ENCODE data around the gene SPRR1B. TPM values are rescaled to one million over a fixed set of nuclear protein-coding genes. Genes with fewer than 3 reads are reported as not detected.

Gene SPRR1B
- total and polyA plus RNA-seq, 9 of the 15 experiments (the other 6 are each of a cell fraction or from before 2014, with no cell fraction given), result not detected

- DNase-seq (ENCODE audit: extremely low read depth in 1 of 4, low spot score in 3 of 4), result no peak
- in situ Hi-C loops (cut with MboI), result no loop called here
- H3K27ac ChIP-seq (ENCODE audit: extremely low read depth, low read depth, low read length), result no peak overlapping the region
- no peaks in the 10 kb centered on the region for H3K79me2 ChIP-seq (ENCODE audit: control insufficient read depth, insufficient read depth, low read length)
- H3K27me3 ChIP-seq (ENCODE audit: control insufficient read depth in 2 of 2, insufficient read depth in 2 of 2, low read length in 2 of 2), result no peaks in the 10 kb centered on the region
- no peaks in the 10 kb centered on the region for H3K36me3 ChIP-seq (ENCODE audit: control insufficient read depth, insufficient read depth, low read length)
- BruUV-seq (replicated peaks), result no TSS peak
- intact Hi-C loops (cut with micrococcal nuclease), result no loop called here
- ATAC-seq, result no peak
- no peaks in the 10 kb centered on the region for H3K4me1 ChIP-seq (replicated peaks in 1 of 2; ENCODE audit: control insufficient read depth in 2 of 2, insufficient read depth in 2 of 2, low read length in 2 of 2)
- H3K9me3 ChIP-seq (replicated peaks; ENCODE audit: control insufficient read depth, insufficient read depth, low read depth, low read length), result no peaks in the 10 kb centered on the region
- 53% methylated on average over 3 of the region's 3 CpGs for WGBS (ENCODE audit: insufficient coverage, low coverage, missing lambda C conversion rate)
- no peak overlapping the region for H3K9ac ChIP-seq (ENCODE audit: insufficient read depth in 1 of 2, low read depth in 2 of 2, low read length in 2 of 2)
- H4K20me1 ChIP-seq (replicated peaks; ENCODE audit: control insufficient read depth, insufficient read depth, low read length), result no peaks in the 10 kb centered on the region
- H3K9me1 ChIP-seq (ENCODE audit: control insufficient read depth, insufficient read depth, low read length), result no peaks in the 10 kb centered on the region
- TF ChIP-seq ZNF717 (CRISPR knock-in tag; IDR thresholded peaks at IDR 0.05) (no peak), HES1 (IDR thresholded peaks at IDR 0.05; ENCODE audit: low read depth) (no peak), SMAD3 (CRISPR knock-in tag; conservative IDR thresholded peaks at IDR 0.05) (no peak)
- ChIA-PET CTCF (ENCODE audit: low intra/inter-chr PET ratio) (no interaction called here), POLR2A (no interaction called here)
- no peak overlapping the region for H2AFZ ChIP-seq (ENCODE audit: low read depth, low read length)
- no peak overlapping the region for H3K4me3 ChIP-seq
- H3K4me2 ChIP-seq (ENCODE audit: insufficient read depth, low read length), result no peak overlapping the region
- no peak for FAIRE-seq
These were observed 50.7 kb downstream of the SPRR1B start for GRCh38 chr1:153081736-153082135.

Small RNA genes within 50 kb of the gene (small RNA-seq; reads per million reads assigned to genes)
- gene AL356867.1, result not detected
- gene RF00322, result not detected
- not detected for gene SPRR1A

Other genes starting within 250 kb of the SPRR1B start
Only the 7 nearest of the 22 such genes appear.
- not detected in 2 replicates for gene SPRR4, start 60.6 kb upstream of the SPRR1B start, total RNA-seq (2014; rRNA removed)
- gene SPRR4, start 60.6 kb upstream of the SPRR1B start, total RNA-seq (2014; rRNA removed; fragmentation: Illumina TruSeq; extraction: Trizol), result not detected in 2 replicates
- not detected in 2 replicates for gene SPRR4, start 60.6 kb upstream of the SPRR1B start, total RNA-seq (2015; rRNA removed; fragmentation: Illumina TruSeq; extraction: Trizol)
- gene SPRR4, start 60.6 kb upstream of the SPRR1B start, total RNA-seq (2021), result not detected in 2 replicates
- gene SPRR4, start 60.6 kb upstream of the SPRR1B start, polyA plus RNA-seq (2011; rRNA removed), result not detected in 2 replicates
- not detected in 2 replicates for gene SPRR4, start 60.6 kb upstream of the SPRR1B start, polyA plus RNA-seq (2014; fragmentation: Illumina TruSeq; extraction: Trizol)
- not detected for gene SPRR4, start 60.6 kb upstream of the SPRR1B start, polyA plus RNA-seq (2014; fragmentation: Nextera tagmentation; extraction: Ambion mirVana)
- gene SPRR4, start 60.6 kb upstream of the SPRR1B start, polyA plus RNA-seq (2014; rRNA removed), result not detected in 2 replicates
- gene SPRR1A, start 47.1 kb upstream of the SPRR1B start, total RNA-seq (2014; rRNA removed), result not detected in 2 replicates
- gene SPRR1A, start 47.1 kb upstream of the SPRR1B start, total RNA-seq (2014; rRNA removed; fragmentation: Illumina TruSeq; extraction: Trizol), result not detected in 2 replicates
- not detected in 2 replicates for gene SPRR1A, start 47.1 kb upstream of the SPRR1B start, total RNA-seq (2015; rRNA removed; fragmentation: Illumina TruSeq; extraction: Trizol)
- not detected in 2 replicates for gene SPRR1A, start 47.1 kb upstream of the SPRR1B start, total RNA-seq (2021)
- not detected in 2 replicates for gene SPRR1A, start 47.1 kb upstream of the SPRR1B start, polyA plus RNA-seq (2011; rRNA removed)
- gene SPRR1A, start 47.1 kb upstream of the SPRR1B start, polyA plus RNA-seq (2014; fragmentation: Illumina TruSeq; extraction: Trizol), result not detected in 2 replicates
- not detected for gene SPRR1A, start 47.1 kb upstream of the SPRR1B start, polyA plus RNA-seq (2014; fragmentation: Nextera tagmentation; extraction: Ambion mirVana)
- not detected in 2 replicates for gene SPRR1A, start 47.1 kb upstream of the SPRR1B start, polyA plus RNA-seq (2014; rRNA removed)
- gene SPRR3, start 29.5 kb upstream of the SPRR1B start, total RNA-seq (2014; rRNA removed), result not detected in 2 replicates
- gene SPRR3, start 29.5 kb upstream of the SPRR1B start, total RNA-seq (2014; rRNA removed; fragmentation: Illumina TruSeq; extraction: Trizol), result not detected in 2 replicates
- gene SPRR3, start 29.5 kb upstream of the SPRR1B start, total RNA-seq (2015; rRNA removed; fragmentation: Illumina TruSeq; extraction: Trizol), result not detected in 2 replicates
- gene SPRR3, start 29.5 kb upstream of the SPRR1B start, total RNA-seq (2021), result not detected in 2 replicates
- not detected in 2 replicates for gene SPRR3, start 29.5 kb upstream of the SPRR1B start, polyA plus RNA-seq (2011; rRNA removed)
- not detected in 2 replicates for gene SPRR3, start 29.5 kb upstream of the SPRR1B start, polyA plus RNA-seq (2014; fragmentation: Illumina TruSeq; extraction: Trizol)
- gene SPRR3, start 29.5 kb upstream of the SPRR1B start, polyA plus RNA-seq (2014; fragmentation: Nextera tagmentation; extraction: Ambion mirVana), result not detected
- gene SPRR3, start 29.5 kb upstream of the SPRR1B start, polyA plus RNA-seq (2014; rRNA removed), result not detected in 2 replicates
- 0.91 and 3.1 TPM in 2 replicates for gene SPRR2D, start 9.9 kb downstream of the SPRR1B start, total RNA-seq (2014; rRNA removed)
- gene SPRR2D, start 9.9 kb downstream of the SPRR1B start, total RNA-seq (2014; rRNA removed; fragmentation: Illumina TruSeq; extraction: Trizol), result 1.7 and 1.9 TPM in 2 replicates
- gene SPRR2D, start 9.9 kb downstream of the SPRR1B start, total RNA-seq (2015; rRNA removed; fragmentation: Illumina TruSeq; extraction: Trizol), result 1.1 and 1.2 TPM in 2 replicates
- 2.7 and 3.9 TPM in 2 replicates for gene SPRR2D, start 9.9 kb downstream of the SPRR1B start, total RNA-seq (2021)
- 0.41 TPM in 1 of 2 replicates, not detected in the other for gene SPRR2D, start 9.9 kb downstream of the SPRR1B start, polyA plus RNA-seq (2011; rRNA removed)
- gene SPRR2D, start 9.9 kb downstream of the SPRR1B start, polyA plus RNA-seq (2014; fragmentation: Illumina TruSeq; extraction: Trizol), result 4.1 and 4.9 TPM in 2 replicates
- gene SPRR2D, start 9.9 kb downstream of the SPRR1B start, polyA plus RNA-seq (2014; fragmentation: Nextera tagmentation; extraction: Ambion mirVana), result 1 to 10 TPM; 4.1 to 5.1 TPM
- 2.6 and 4.0 TPM in 2 replicates for gene SPRR2D, start 9.9 kb downstream of the SPRR1B start, polyA plus RNA-seq (2014; rRNA removed)
- not detected in 2 replicates for gene SPRR2A, start 26.3 kb downstream of the SPRR1B start, total RNA-seq (2014; rRNA removed)
- gene SPRR2A, start 26.3 kb downstream of the SPRR1B start, total RNA-seq (2014; rRNA removed; fragmentation: Illumina TruSeq; extraction: Trizol), result not detected in 2 replicates
- gene SPRR2A, start 26.3 kb downstream of the SPRR1B start, total RNA-seq (2015; rRNA removed; fragmentation: Illumina TruSeq; extraction: Trizol), result not detected in 2 replicates
- gene SPRR2A, start 26.3 kb downstream of the SPRR1B start, total RNA-seq (2021), result not detected in 2 replicates
- gene SPRR2A, start 26.3 kb downstream of the SPRR1B start, polyA plus RNA-seq (2011; rRNA removed), result not detected in 2 replicates
- gene SPRR2A, start 26.3 kb downstream of the SPRR1B start, polyA plus RNA-seq (2014; fragmentation: Illumina TruSeq; extraction: Trizol), result not detected in 2 replicates
- gene SPRR2A, start 26.3 kb downstream of the SPRR1B start, polyA plus RNA-seq (2014; fragmentation: Nextera tagmentation; extraction: Ambion mirVana), result under 1 TPM in 1 of 2 experiments, not detected in 1; 0.17 TPM
- gene SPRR2A, start 26.3 kb downstream of the SPRR1B start, polyA plus RNA-seq (2014; rRNA removed), result not detected in 2 replicates
- gene SPRR2B, start 40.4 kb downstream of the SPRR1B start, total RNA-seq (2014; rRNA removed), result not detected in 2 replicates
- gene SPRR2B, start 40.4 kb downstream of the SPRR1B start, total RNA-seq (2014; rRNA removed; fragmentation: Illumina TruSeq; extraction: Trizol), result not detected in 2 replicates
- not detected in 2 replicates for gene SPRR2B, start 40.4 kb downstream of the SPRR1B start, total RNA-seq (2015; rRNA removed; fragmentation: Illumina TruSeq; extraction: Trizol)
- not detected in 2 replicates for gene SPRR2B, start 40.4 kb downstream of the SPRR1B start, total RNA-seq (2021)
- not detected in 2 replicates for gene SPRR2B, start 40.4 kb downstream of the SPRR1B start, polyA plus RNA-seq (2011; rRNA removed)
- not detected in 2 replicates for gene SPRR2B, start 40.4 kb downstream of the SPRR1B start, polyA plus RNA-seq (2014; fragmentation: Illumina TruSeq; extraction: Trizol)
- not detected for gene SPRR2B, start 40.4 kb downstream of the SPRR1B start, polyA plus RNA-seq (2014; fragmentation: Nextera tagmentation; extraction: Ambion mirVana)
- gene SPRR2B, start 40.4 kb downstream of the SPRR1B start, polyA plus RNA-seq (2014; rRNA removed), result not detected in 2 replicates
- gene SPRR2E, start 63.3 kb downstream of the SPRR1B start, total RNA-seq (2014; rRNA removed), result not detected in 2 replicates
- gene SPRR2E, start 63.3 kb downstream of the SPRR1B start, total RNA-seq (2014; rRNA removed; fragmentation: Illumina TruSeq; extraction: Trizol), result not detected in 2 replicates
- gene SPRR2E, start 63.3 kb downstream of the SPRR1B start, total RNA-seq (2015; rRNA removed; fragmentation: Illumina TruSeq; extraction: Trizol), result not detected in 2 replicates
- gene SPRR2E, start 63.3 kb downstream of the SPRR1B start, total RNA-seq (2021), result not detected in 2 replicates
- not detected in 2 replicates for gene SPRR2E, start 63.3 kb downstream of the SPRR1B start, polyA plus RNA-seq (2011; rRNA removed)
- gene SPRR2E, start 63.3 kb downstream of the SPRR1B start, polyA plus RNA-seq (2014; fragmentation: Illumina TruSeq; extraction: Trizol), result not detected in 2 replicates
- not detected for gene SPRR2E, start 63.3 kb downstream of the SPRR1B start, polyA plus RNA-seq (2014; fragmentation: Nextera tagmentation; extraction: Ambion mirVana)
- gene SPRR2E, start 63.3 kb downstream of the SPRR1B start, polyA plus RNA-seq (2014; rRNA removed), result not detected in 2 replicates